Progenitor cell of endocrine pancreas (in vitro differentiated cells): ENCODE measurements around the gene CFDP1. TPM values are rescaled to one million over a fixed set of nuclear protein-coding genes. Genes with fewer than 3 reads are reported as not detected.

Experiments
- DNase-seq: peaks from one replicate; pipeline ENCODE4 v3.0.0; 2021; ENCODE audit warnings: low spot score; ENCODE audit not compliant: unreplicated experiment
- H3K27ac Mint-ChIP-seq: 2 replicates; pipeline ENCODE4 v1.8.0; 2021; ENCODE audit warnings: mild to moderate bottlenecking, moderate library complexity, mixed read lengths
- H3K27me3 Mint-ChIP-seq: 2 replicates; pipeline ENCODE4 v1.8.0; 2021; ENCODE audit warnings: mixed read lengths
- H3K36me3 Mint-ChIP-seq: 2 replicates; pipeline ENCODE4 v1.8.0; 2022; ENCODE audit warnings: mixed read lengths; ENCODE audit not compliant: insufficient read depth
- H3K4me1 Mint-ChIP-seq: 2 replicates; pipeline ENCODE4 v1.8.0; 2021; ENCODE audit warnings: low read depth, mixed read lengths
- H3K4me3 Mint-ChIP-seq: 2 replicates; pipeline ENCODE4 v1.8.0; 2021; ENCODE audit warnings: low read depth, mild to moderate bottlenecking, moderate library complexity, mixed read lengths
- H3K9me3 Mint-ChIP-seq: 2 replicates; pipeline ENCODE4 v1.8.0; 2021; ENCODE audit warnings: low read depth, mixed read lengths
- CTCF ChIP-seq: fragments of 200-600 bp; sonication (generic); IDR thresholded peaks from one replicate; pipeline ENCODE4 v1.5.0; 2021; ENCODE audit warnings: antibody characterized with exemption, mild to moderate bottlenecking; ENCODE audit not compliant: unreplicated experiment
- total RNA-seq: library from RNA; stranded (reverse); gene quantifications from 2 replicates; pipeline ENCODE4 v1.2.1, GENCODE V29; 2021

Gene CFDP1
- total RNA-seq, 1 donor from 2014 or later, result 94.6 TPM

GRCh38 chr16:75247249-75247648 is 186.1 kb downstream of the CFDP1 start:
- peaks cover 38% of the 10 kb centered on the region for H3K4me1 Mint-ChIP-seq
- DNase-seq, result no peak

GRCh38 chr16:75246504-75247205 is 186.6 kb downstream of the CFDP1 start:
- peaks cover 33% of the 10 kb centered on the region for H3K4me1 Mint-ChIP-seq
- no peaks in the 10 kb centered on the region for H3K27me3 Mint-ChIP-seq

More at GRCh38 chr16:75247249-75247648, 186.1 kb downstream of the CFDP1 start:
- Mint-ChIP-seq H3K9me3 (no peaks in the 10 kb centered on the region), H3K27me3 (no peaks in the 10 kb centered on the region), H3K4me3 (no peak overlapping the region), H3K36me3 (no peaks in the 10 kb centered on the region), H3K27ac (peak overlapping the region; percentile 89)
- no peak for TF ChIP-seq CTCF

GRCh38 chr16:75244844-75245758 is 188.2 kb downstream of the CFDP1 start:
- Mint-ChIP-seq H3K4me1 (peaks cover 30% of the 10 kb centered on the region), H3K27me3 (no peaks in the 10 kb centered on the region), H3K4me3 (no peak overlapping the region), H3K9me3 (no peaks in the 10 kb centered on the region), H3K36me3 (peaks cover 5% of the 10 kb centered on the region), H3K27ac (peak overlapping the region; percentile 82)
- no peak for DNase-seq
- no peak for TF ChIP-seq CTCF

More at GRCh38 chr16:75246504-75247205, 186.6 kb downstream of the CFDP1 start:
- H3K36me3 Mint-ChIP-seq, result peaks cover 2% of the 10 kb centered on the region
- no peaks in the 10 kb centered on the region for H3K9me3 Mint-ChIP-seq
- H3K27ac Mint-ChIP-seq, result peak overlapping the region; percentile 89
- TF ChIP-seq CTCF, result no peak
- DNase-seq, result no peak
- peak overlapping the region; percentile 26 for H3K4me3 Mint-ChIP-seq

GRCh38 chr16:75244225-75244809 is 189.0 kb downstream of the CFDP1 start:
- no peaks in the 10 kb centered on the region for H3K27me3 Mint-ChIP-seq
- no peak for DNase-seq
- TF ChIP-seq CTCF, result no peak
- peak overlapping the region; percentile 82 for H3K27ac Mint-ChIP-seq
- H3K4me3 Mint-ChIP-seq, result no peak overlapping the region
- H3K36me3 Mint-ChIP-seq, result peaks cover 5% of the 10 kb centered on the region
- H3K9me3 Mint-ChIP-seq, result no peaks in the 10 kb centered on the region
- peaks cover 28% of the 10 kb centered on the region for H3K4me1 Mint-ChIP-seq

Other genes with a start within 250 kb of the CFDP1 start
- 1.1 TPM in 1 of 2 replicates, not detected in the other for gene CTRB2, start 226.3 kb downstream of the CFDP1 start, total RNA-seq
- not detected in 2 replicates for gene CTRB1, start 214.5 kb downstream of the CFDP1 start, total RNA-seq
- gene BCAR1, start 181.9 kb downstream of the CFDP1 start, total RNA-seq, result 74.8 and 75.1 TPM in 2 replicates
- 57.4 and 61.6 TPM in 2 replicates for gene TMEM170A, start 31.2 kb upstream of the CFDP1 start, total RNA-seq
- gene CHST6, start 61.9 kb upstream of the CFDP1 start, total RNA-seq, result 7.7 and 8.4 TPM in 2 replicates
- gene CHST5, start 102.6 kb upstream of the CFDP1 start, total RNA-seq, result 0.24 and 0.93 TPM in 2 replicates
- gene TMEM231, start 122.7 kb upstream of the CFDP1 start, total RNA-seq, result 10.8 and 13.1 TPM in 2 replicates
- gene GABARAPL2, start 132.9 kb upstream of the CFDP1 start, total RNA-seq, result 75.0 and 79.0 TPM in 2 replicates
- 61.2 and 65.8 TPM in 2 replicates for gene ADAT1, start 189.8 kb upstream of the CFDP1 start, total RNA-seq
- gene KARS1, start 214.2 kb upstream of the CFDP1 start, total RNA-seq, result 126 and 127 TPM in 2 replicates
- gene TERF2IP, start 214.3 kb upstream of the CFDP1 start, total RNA-seq, result 42.1 and 43.0 TPM in 2 replicates
- not detected in 2 replicates for gene CPHXL2, start 243.5 kb upstream of the CFDP1 start, total RNA-seq